ENCODE data around the gene WDR33.

GRCh38 chr2:127664065-127664894, 146.7 kb downstream of the WDR33 start:
- no peak for TF ChIP-seq TAF1 (IDR thresholded peaks at IDR 0.05; ENCODE audit: low read depth, low read length)
- no peak for TF ChIP-seq POLR2AphosphoS5 (IDR thresholded peaks at IDR 0.05; ENCODE audit: low read depth, low read length)
- TF ChIP-seq POU2F2 (IDR thresholded peaks at IDR 0.05; ENCODE audit: low read depth, low read length), result no peak
- no peak for TF ChIP-seq POLR2A (IDR thresholded peaks at IDR 0.05; ENCODE audit: low read depth, low read length)
- no peak for TF ChIP-seq SPI1 (IDR thresholded peaks at IDR 0.05; ENCODE audit: low read depth, low read length)
- TF ChIP-seq PAX5 (IDR thresholded peaks at IDR 0.05; ENCODE audit: insufficient read depth, low read length, severe bottlenecking), result no peak
